Renal pelvis (tissue), 4 donors: Measurements from ENCODE around the gene SCCPDH. TPM values are rescaled to one million over a fixed set of nuclear protein-coding genes. Genes with fewer than 3 reads are reported as not detected.
"Not testable (repeated sequence)": the region's sequence is repeated elsewhere in the genome, so short reads cannot be mapped to it uniquely, and the experiment has no call there.

Experiments used
- DNase-seq: peaks from one replicate; pipeline ENCODE4 v3.0.0-alpha.2; 2013
- polyA plus RNA-seq, 3 donors: library from polyadenylated mRNA; unstranded; fragments of 120-200 nt; gene quantifications; one replicate each; pipeline ENCODE4 v1.2.1, GENCODE V29; 2013; ENCODE audit not compliant: insufficient read length in 3 of 3

Gene SCCPDH
- polyA plus RNA-seq, 3 donors, result 55.1 to 56.5 (median 56.0) TPM

DNA sequence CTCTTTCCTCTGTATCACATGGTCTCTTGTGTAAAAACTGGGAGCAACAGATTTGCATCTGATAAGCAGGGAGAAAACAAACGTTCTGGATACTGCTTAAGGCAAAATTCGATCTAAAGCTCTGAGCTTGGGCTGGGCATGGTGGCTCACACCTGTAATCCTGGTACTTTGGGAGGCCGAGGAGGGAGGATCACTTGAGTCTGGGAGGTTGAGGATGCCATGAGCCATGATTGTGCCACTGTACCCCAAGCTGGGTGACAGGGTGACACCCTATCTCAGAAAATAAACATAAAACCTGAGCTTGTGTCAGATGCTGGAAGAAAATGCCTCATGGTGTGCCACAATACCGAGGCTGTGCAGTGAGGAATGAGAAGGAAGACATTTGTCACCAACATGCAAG, 73.9 kb downstream of the SCCPDH start:
- DNase-seq, result no peak

DNA sequence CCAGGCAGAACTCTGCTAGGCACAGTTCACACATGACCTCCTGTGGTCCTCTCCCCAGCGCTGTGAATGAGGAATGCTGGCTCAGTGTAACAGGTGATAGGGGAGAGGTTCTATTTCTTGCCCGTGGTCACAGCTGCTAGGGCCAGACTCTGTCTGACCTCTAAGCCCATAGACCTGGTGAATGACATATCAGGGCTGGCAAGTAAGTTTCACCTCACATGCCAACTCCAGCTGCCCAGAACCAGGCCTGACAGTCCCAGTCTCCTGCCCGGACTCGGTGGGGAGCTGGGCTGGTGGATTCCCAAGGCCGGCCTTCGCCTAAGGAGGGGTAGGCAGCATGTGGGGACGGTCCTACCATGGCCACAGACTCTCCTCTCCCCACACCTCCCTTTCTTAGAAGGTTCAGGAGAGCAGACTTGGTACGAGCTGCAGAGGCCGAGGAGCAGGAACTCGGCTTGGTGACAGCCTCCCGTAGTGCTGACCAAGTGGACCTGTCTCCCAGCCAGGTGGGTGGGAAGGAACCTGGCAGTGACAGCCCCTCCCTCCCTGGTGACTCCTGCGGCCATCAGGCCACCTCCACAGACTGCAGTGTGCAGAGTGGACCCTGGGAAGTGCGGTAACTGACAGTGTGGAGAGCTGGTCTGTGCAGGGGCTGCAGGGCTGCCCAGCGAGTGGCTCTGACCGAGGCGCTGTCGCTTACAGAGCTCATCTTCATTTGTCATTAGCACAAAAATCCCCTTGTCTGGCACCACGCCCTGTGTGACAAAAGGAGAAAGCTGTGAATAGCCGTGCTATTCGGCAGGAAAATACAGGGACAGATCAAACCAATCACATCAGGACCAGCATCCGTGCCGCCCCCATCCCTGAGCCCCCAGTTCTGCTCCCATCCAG, 74.6 kb downstream of the SCCPDH start:
- no peak for DNase-seq

DNA sequence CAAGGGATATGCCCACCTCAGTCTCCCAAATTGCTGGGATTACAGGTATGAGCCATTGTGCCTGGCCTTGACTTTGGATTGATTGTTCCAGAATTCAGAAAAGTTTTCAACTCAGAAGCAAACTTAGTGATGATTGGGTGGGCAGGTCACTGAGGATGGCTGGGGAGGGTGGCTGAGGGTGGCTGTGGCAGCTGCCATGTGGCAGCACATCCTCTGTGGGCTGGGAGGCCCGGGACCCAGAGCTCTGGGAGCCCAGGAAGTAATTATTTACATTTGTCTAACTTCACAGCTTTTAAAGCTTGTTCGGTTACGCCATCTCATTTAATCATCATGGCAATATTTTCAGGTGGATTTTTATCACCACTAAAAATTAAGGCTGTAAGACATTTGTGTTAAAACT, 76.1 kb downstream of the SCCPDH start:
- DNase-seq, result no peak

DNA sequence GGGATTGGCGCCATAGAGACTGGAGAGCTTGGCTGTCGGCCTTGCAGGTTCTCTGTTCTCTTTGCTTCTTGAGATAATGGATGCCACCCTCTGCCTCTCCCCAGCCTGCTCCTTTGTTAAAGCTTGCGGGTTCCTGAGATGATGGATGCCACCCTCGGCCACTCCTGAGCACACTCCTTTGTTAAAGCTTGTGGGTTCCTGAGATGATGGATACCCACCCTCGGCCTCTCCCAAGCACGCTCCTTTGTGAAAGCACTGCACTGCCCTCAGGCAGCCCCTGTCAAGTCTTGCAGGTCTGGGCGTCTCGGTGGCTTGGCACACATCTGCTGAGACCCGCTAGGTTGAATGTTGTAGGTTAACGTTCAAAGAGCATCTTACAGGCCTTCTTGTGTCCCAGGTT, 76.5 kb downstream of the SCCPDH start:
- no peak for DNase-seq

DNA sequence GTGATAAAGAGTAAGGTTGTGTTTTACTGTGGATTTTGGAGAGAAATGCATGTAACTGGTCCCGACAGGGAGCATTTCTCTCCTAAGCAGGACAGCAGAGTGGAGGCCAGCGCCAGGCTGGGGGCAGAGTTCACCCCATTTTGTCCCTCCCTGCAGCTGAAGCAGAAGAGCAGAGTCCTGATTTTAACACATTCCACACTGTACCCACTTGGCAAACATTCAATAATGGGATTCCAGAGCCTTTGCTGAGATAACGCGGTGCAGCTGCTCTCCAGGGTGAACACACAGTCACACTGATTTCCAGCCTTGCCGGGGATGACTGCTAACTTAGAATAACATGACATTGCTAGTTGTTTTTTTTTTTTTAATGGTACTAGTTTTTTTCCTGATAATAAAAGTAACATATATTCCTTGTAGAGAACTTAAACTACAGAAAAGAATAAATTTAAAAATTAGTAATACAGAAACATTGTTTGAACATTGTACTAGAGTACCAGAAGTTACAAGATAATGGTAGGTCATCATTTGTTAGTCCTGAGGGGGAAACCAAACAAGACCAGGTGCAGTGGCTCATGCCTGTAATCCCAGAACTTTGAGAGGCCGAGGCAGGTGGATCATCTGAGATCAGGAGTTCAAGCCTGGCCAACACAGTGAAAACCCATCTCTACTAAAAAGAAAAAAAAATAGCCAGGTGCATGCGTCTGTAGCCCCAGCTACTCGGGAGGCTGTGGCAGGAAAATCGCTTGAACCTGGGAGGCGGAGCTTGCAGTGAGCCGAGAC, 77.2 kb downstream of the SCCPDH start:
- no peak for DNase-seq

DNA sequence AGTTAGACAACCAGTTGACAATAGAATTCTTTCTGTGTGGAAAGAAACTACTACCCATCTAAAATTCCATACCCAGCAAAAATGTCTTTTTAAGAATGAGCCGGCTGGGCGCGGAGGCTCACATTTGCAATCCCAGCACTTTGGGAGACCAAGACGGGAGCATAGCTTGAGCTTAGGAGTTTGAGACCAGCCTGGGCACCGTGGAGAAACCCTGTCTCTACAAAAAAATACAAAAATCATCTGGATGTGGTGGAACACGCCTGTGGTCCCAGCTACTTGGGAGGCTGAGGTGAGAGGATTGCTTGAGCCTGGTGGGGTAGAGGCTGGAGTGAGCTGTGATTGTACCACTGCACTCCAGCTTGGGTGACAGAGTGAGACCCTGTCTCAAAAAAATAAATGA, 79.2 kb downstream of the SCCPDH start:
- DNase-seq, result no peak

DNA sequence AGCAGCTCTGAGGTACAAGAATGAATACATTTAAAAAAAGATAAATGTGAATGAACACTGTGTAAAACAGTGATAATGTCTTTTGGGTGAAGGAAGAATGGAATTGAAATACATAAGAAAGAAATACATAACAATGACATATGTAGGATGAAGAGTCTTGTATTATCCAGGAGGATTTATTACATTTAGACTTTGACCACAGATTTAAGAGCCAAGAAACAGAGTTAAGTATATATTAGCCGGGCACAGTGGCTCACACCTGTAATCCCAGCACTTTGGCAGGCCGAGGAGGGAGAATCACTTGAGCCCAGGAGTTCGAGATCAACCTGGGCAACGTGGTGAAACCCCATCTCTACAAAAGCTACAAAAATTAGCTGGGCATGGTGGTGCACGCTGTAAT, 79.7 kb downstream of the SCCPDH start:
- DNase-seq, result no peak

DNA sequence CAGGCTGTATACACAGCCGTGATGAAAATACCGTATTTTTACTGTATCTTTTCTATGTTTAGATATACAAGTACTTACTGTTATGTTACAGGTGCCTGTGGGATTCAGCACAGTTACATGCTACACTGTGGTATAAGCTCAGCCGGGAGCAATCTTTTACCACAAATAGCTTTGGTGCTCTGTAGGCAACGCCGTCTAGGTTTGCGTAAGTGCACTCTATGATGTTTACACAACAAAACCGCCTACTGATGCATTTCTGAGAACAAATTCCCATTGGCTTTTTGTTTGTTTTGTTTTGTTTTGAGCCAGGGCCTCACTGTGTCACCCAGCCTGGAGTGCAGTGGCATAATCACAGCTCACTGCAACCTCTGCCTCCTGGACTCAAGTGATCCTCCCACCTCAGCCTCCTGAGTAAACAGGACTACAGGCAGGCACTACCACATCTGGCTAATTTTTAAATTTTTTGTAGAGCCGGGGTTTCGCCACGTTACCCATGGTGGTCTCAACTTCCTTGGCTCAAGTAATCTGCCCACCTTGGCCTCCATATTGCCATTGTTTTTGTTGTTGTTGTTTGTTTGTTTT, 81.0 kb downstream of the SCCPDH start:
- DNase-seq, result no peak

DNA sequence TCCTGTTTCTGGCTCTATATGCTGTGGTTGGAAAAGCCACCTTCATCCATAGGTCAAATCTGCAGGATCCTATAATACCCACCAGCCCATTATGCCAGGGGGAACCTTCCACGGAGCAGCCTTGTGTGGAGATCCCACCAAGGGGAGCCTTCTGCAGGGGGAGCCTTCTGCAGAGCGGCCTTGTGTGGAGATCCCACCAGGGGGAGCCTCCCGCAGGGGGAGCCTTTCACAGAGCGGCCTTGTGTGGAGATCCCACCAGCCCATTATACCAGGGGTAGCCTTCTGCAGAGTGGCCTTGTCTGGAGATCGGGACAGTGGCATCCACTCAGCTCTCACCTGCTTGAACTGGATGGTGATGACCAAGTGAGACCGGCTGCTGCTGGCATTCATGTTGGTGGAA, 85.3 kb downstream of the SCCPDH start:
- no peak for DNase-seq

DNA sequence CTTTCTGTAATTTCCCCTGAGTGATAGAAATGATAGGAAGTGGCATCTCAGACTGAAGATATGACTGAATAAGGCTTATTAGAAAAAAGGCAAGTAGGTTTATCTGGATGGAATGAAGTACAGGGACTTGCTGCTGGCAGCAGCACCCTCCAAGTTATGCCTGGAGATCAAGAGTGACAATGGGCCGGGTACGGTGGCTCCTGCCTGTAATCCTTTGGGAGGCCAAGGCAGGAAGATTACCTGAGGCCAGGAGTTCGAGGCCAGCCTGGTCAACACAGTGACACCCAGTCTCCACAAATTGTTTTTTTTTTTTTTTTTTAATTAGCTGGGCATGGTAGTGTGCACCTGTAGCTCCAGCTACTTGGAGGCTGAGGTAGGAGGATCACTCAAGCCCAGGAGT, 87.8 kb downstream of the SCCPDH start:
- DNase-seq, result no peak

DNA sequence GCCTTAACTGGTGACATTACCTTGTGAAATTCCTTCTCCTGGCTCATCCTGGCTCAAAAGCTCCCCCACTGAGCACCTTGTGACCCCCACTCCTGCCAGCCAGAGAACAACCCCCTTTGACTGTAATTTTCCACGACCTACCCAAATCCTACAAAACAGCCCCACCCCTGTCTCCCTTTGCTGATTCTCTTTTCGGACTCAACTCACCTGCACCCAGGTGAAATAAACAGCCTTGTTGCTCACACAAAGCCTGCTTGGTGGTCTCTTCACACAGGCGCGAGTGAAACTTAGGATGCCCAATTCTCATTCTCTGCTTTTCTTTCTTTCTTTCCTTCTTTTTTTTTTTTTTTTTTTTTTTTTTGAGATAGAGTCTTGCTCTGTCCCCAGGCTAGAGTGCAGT, 89.1 kb downstream of the SCCPDH start:
- DNase-seq, result not testable (repeated sequence)

DNA sequence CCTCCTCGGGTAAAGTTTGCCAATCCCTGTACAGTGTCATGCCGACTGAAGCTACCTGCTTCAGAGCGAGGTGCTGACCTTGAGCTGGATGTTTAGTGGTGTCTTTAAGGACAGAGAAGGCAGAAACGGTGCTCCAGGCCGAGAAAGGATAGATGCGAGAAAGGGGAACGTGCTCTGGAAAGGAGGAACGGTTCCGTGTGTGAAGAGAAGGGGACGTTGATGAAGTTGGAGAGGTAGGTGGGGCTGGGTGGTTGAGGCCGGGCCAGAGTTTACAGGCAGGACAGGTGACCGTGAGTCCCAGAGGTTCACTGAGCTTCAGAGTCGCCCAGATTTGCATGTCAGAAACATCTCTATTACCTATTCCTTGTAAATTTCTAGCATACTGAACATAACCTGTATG, 90.7 kb downstream of the SCCPDH start:
- DNase-seq, result no peak

DNA sequence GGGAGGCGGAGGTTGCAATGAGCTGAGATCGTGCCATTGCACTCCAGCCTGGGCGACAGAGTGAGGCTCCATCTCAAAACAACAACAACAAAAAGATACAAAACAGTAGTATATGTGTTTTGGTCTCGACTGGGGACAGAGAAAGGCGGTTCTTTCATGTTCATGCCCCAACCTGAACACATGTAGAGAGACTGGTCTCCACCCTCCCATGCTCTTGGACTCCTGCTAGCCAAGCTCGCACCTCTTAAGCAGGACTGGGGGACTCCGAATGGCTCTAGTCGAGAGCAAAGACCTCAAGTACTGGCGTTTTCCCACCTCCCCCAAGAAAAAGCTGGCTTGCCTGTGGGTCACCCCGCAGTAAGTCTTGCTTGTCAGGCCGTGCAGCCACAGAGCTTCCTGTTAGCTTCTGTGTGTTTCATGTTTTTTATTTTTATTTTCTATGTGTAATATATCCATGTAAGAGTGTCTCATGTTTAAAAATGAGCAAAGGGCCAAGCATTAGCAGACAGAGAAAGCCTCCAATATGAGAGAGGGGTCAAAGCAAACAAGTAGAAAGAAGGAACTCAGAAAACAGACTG, 91.6 kb downstream of the SCCPDH start:
- DNase-seq, result no peak

Other genes with a start within 250 kb of the SCCPDH start
- gene SMYD3, start 217.1 kb upstream of the SCCPDH start, polyA plus RNA-seq, result 10 to 100 TPM; 25.8 to 30.3 (median 26.1) TPM
- 10 to 100 TPM; 19.3 to 20.9 (median 20.1) TPM for gene TFB2M, start 158.1 kb upstream of the SCCPDH start, polyA plus RNA-seq
- 10 to 100 TPM; 19.2 to 20.7 (median 19.9) TPM for gene CNST, start 158.0 kb upstream of the SCCPDH start, polyA plus RNA-seq
- gene AHCTF1, start 207.5 kb downstream of the SCCPDH start, polyA plus RNA-seq, result 10 to 100 TPM; 46.4 to 55.2 (median 46.7) TPM